ENCODE results near the gene ATXN7L3.

DNA sequence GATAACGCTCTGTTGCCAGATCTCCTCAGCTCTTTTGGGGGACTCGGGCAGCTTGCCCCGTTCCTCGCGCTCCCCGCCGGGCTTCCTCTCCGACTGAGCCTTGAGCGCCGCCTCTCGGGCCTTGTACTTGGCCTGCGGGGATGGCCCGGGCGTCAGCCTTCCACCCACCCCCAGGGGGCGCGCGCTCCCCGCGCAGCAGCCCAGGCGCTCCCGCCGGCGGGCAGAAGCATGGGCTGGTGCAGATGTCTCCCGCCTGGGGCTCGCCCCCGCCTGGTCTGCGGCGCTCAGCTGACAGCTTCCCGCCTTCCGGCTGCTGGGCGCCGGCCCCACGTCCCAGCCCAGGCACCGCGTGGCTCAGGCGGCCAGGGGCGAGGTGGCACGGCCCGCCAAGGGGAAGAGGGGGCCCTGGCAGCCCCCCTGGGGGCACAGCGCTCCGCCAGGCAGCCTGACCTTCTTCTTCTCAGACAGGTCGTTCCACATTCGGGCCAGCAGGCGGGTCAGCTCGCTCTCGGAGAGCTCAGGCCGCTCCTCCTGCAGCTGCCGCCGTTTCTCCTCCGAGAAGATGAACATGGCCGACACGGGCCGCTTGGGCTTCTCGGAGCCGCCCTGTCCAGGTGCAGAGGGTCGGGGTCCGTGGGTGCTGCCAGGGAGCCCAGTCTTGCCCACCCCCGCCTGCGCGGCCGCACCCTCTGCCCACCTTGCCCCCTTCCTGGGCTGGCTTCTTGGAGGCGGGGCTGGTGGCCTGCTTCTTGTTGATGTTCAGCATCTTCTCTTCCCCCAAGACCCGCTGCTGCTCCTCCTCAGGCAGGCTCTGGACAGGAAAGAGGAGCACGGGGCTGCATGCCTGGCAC is 10.9 kb upstream of the ATXN7L3 start:
- TF ChIP-seq CTCF (conservative IDR thresholded peaks at IDR 0.05; ENCODE audit: low read depth, low read length): peak; percentile 82
- TF ChIP-seq EZH2 (IDR thresholded peaks at IDR 0.05; ENCODE audit: borderline replicate concordance, low read depth, low read length, poor library complexity, severe bottlenecking): no peak
